ENCODE measurements around the gene ARHGAP6. TPM values are rescaled to one million over a fixed set of nuclear protein-coding genes. Genes with fewer than 3 reads are reported as not detected.

ARHGAP6 gene
- total RNA-seq, 1 experiment from 2014 or later = 0.07 TPM

- Histone ChIP-seq H2AK5ac (ENCODE audit: insufficient read length, low read length) (no peak within 1 kb of the TSS), H3K9me3 (ENCODE audit: control insufficient read depth, low read depth, low read length) (peaks cover 4% of the 10 kb centered on the region), H3K27ac (ENCODE audit: insufficient read length, low read depth, low read length) (no peak within 1 kb of the TSS), H2BK15ac (ENCODE audit: low read depth, low read length) (no peak within 1 kb of the TSS), H3K9ac (ENCODE audit: extremely low read depth, insufficient read length, low read length) (peak within 1 kb of the TSS; percentile 81), H4K20me1 (ENCODE audit: control insufficient read depth, insufficient read depth, insufficient read length) (no peaks in the 10 kb centered on the region), H3K4me1 (ENCODE audit: insufficient read depth, low read length) (no peaks in the 10 kb centered on the region), H2BK20ac (ENCODE audit: low read depth, low read length, poor library complexity, severe bottlenecking) (no peak within 1 kb of the TSS), H2BK5ac (ENCODE audit: insufficient read length, low read length) (no peak within 1 kb of the TSS), H3K23ac (ENCODE audit: insufficient read length, low read depth, low read length) (no peak within 1 kb of the TSS), H3K4me2 (ENCODE audit: insufficient read depth, insufficient read length, low read length) (peak within 1 kb of the TSS; percentile 89), H4K91ac (ENCODE audit: insufficient read length, low read depth, low read length) (no peak within 1 kb of the TSS), H2BK120ac (ENCODE audit: low read depth, low read length, poor library complexity, severe bottlenecking) (peak within 1 kb of the TSS; percentile 23), H4K5ac (ENCODE audit: insufficient read length, low read depth, low read length) (no peak within 1 kb of the TSS), H2BK12ac (ENCODE audit: insufficient read length, low read depth, low read length) (no peak within 1 kb of the TSS), H3K27me3 (ENCODE audit: insufficient read depth, low read length) (no peaks in the 10 kb centered on the region), H3K4ac (ENCODE audit: low read depth, low read length) (no peak within 1 kb of the TSS), H2AFZ (ENCODE audit: low read length) (no peak within 1 kb of the TSS), H3K18ac (ENCODE audit: insufficient read length, low read depth, low read length) (peak within 1 kb of the TSS; percentile 90), H4K8ac (replicated peaks; ENCODE audit: insufficient read length, low read depth, low read length) (no peak within 1 kb of the TSS), H3K14ac (ENCODE audit: insufficient read depth, low read length) (peak within 1 kb of the TSS; percentile 98), H3K79me1 (ENCODE audit: insufficient read depth, low read depth, low read length, poor library complexity, severe bottlenecking) (peaks cover 3% of the 10 kb centered on the region), H3K79me2 (ENCODE audit: insufficient read depth, low read length) (peaks cover 3% of the 10 kb centered on the region; the same call in 1 of the 2 replicates), H3K56ac (ENCODE audit: insufficient read length, low read depth, low read length) (no peak within 1 kb of the TSS), H3T11ph (ENCODE audit: low read length) (no peak within 1 kb of the TSS), H3K23me2 (ENCODE audit: insufficient read length, low read depth, low read length, poor library complexity, severe bottlenecking) (peaks cover 3% of the 10 kb centered on the region)
- peaks cover 10 to 42% (median 28%) of the 10 kb centered on the region in 3 experiments; a peak in 6 of 7 replicates for H3K36me3 Mint-ChIP-seq (ENCODE audit: insufficient read depth in 1 of 3, low read depth in 3 of 3)
- H3K4me3 Mint-ChIP-seq = no peak within 1 kb of the TSS; a peak in 4 of 5 replicates
- H3K27me3 Mint-ChIP-seq (ENCODE audit: low read depth) = no peaks in the 10 kb centered on the region
- DNase-seq = peak; percentile 81
- WGBS (ENCODE audit: extremely low coverage, insufficient read length, low lambda C conversion rate) = no CpG with 5 or more reads among the region's 58 CpGs
- H3K4me1 Mint-ChIP-seq = 0 out of 4 replicates have a peak, but pooled peaks cover 0 to 4% of the 10 kb centered on the region in 2 experiments
- H3K27ac Mint-ChIP-seq = peak within 1 kb of the TSS; percentile 88 to 96 (median 96)
- TF ChIP-seq CTCF (conservative IDR thresholded peaks at IDR 0.05) = no peak; the same call in 2 of the 3 replicates
- peaks cover 44 to 51% of the 10 kb centered on the region in 2 experiments for H3K9me3 Mint-ChIP-seq
Observed at GRCh38 chrX:11111037-11111851, 554.5 kb downstream of the ARHGAP6 start, which contains the start of gene HCCS. HCCS (plus strand) TSS chrX:11111332; CDS start chrX:11112061, 729 bp downstream.

Measured in H9 (cell line).